ENCODE data around the gene PROSER2.
A peak's percentile ranks its signal among the peaks of the same experiment; 100 is the strongest.

PROSER2 gene, protein sequence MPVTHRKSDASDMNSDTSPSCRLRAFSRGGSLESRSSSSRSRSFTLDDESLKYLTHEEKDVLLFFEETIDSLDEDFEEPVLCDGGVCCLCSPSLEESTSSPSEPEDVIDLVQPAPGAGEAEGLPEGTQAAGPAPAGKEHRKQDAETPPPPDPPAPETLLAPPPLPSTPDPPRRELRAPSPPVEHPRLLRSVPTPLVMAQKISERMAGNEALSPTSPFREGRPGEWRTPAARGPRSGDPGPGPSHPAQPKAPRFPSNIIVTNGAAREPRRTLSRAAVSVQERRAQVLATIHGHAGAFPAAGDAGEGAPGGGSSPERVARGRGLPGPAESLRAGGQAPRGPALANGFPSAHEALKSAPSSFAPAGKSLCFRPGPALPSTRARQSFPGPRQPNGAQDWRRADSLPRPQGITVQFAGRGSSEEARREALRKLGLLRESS

DNA sequence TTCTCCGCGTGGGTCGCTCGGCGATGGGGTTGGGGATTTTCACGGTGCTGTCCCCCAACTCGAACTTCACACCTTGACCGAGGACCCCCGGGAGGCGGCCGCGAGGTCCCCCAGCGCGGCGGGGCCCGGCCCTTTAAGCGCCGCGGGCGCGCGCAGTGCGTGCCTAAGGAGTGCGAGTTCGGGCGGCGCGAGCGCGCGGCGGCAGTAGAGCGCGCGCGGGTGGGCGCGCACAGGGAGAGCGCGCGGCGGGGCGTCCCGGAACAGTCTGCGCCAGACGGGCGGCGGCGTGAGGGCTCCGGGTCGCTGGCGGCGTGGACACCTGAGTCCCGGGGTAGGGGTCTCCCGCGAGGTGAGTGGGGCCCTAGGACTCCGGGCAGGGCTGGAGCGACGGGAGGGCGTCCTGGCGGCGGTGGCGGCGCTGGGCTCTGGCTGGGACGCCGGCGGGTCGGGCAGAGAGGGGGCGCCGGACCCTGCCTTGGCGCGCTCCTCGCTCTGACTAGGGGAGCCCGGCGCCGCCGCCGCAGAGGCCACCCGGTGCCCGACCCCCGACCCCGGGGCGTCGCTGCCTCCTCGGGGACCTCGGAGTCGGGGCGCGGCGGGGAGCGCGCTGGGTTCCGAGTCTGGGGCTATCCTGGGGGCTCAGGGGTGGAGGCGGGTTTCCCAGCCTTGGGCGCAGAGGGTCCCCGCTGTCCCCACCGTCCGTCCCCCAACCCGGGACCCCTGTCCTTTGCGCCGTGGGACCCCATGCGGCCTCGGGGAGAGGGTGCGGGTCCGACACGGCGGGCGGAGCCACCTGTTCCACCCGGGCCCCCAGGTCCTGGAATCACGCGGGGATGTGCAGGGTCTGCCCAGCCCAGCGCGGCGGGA, at the start of gene PROSER2:
Gene PROSER2, plus strand, starts transcription at position 235 of the 867 bp plus-strand sequence. CDS start 28,722 bp downstream, outside the sequence.
- peak; percentile 27 for DNase-seq

DNA sequence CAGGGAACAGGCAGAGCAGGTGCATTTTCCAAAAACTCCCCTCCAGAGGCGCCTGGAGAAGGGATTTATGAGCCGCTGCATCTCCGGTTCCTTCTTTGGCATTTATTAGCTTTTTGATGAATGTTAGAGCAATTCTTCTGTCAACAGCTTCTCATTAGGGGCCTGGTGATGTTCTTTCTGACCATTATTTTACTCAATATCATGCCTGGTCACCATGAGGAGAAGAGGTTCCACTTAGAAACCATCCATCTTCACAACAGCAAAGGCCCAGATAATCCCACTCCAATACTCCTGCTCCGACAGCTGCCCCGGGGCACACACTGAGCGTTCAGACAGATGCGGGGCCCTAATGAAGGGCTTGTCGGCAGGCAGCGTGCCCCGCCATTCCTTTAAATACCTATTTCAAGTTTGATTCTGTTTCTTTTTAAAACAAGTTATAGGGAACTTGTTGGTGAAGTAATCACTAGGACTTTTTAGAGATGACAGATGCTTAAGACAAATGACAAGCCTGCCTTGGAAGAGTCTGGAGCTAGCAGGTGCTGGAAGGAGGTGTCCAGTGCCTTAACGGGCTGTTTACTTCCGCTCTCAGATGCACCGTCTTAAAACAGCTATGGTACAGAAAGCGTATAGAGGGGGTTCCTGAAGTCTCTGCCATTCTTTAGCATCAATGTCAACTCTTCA, 49.3 kb upstream of the PROSER2 start:
- no peak for DNase-seq

DNA sequence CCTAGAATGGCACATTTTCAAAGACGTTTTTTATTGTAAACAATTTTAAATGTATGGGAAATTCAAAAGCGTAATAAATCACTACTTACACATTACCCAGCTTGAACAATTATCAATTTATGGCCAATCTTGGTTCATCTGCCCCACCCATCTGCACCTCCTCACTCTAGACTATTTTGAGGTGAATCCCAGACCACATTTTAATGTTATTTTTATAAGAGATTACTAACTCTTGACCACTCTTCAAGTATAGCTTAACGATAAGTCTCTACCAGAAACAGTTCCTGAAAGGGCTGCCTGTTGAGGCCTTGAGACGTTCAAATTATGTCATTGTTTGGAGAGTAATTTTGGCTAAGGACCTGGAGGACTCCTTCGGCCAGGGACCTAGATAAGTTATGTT, 47.7 kb upstream of the PROSER2 start:
- DNase-seq = no peak

DNA sequence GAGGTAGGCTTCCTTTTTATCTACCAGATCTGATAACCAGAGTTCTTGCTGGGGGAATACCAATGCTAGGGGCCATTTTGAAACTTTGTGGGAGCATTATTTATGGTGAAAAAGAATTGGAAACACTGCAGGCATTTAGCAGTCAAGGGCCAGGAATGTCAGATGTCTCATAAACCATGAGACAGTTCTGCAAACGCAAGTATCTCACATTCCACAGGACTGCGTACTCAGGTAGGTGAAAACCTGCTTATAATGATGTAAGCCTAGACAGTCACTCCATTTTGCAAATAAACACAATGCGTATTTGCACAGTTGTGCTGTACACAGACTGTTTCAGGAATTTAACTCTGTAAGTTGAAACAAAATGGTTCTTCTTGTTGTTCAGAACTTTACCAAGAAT, 47.1 kb upstream of the PROSER2 start:
- DNase-seq = no peak

DNA sequence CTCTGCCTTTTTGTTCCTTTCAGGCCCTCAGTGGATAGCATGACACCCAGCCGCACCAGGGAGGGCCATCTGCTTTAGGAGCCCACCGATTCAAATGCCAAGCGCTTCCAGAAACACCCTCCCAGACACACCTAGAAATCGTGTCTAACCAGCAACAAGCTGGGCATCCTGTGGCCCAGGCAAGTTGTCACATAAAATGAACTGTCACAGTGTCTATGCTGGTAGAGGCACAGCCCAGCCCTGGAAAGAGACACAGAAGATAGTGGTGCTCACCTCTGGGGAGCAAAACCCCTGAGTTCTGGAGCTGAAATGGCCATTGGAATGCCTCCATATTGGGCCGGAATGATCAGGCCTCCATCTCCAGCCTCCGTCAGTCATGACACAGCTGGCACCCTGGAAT, 42.0 kb upstream of the PROSER2 start:
- DNase-seq = no peak

DNA sequence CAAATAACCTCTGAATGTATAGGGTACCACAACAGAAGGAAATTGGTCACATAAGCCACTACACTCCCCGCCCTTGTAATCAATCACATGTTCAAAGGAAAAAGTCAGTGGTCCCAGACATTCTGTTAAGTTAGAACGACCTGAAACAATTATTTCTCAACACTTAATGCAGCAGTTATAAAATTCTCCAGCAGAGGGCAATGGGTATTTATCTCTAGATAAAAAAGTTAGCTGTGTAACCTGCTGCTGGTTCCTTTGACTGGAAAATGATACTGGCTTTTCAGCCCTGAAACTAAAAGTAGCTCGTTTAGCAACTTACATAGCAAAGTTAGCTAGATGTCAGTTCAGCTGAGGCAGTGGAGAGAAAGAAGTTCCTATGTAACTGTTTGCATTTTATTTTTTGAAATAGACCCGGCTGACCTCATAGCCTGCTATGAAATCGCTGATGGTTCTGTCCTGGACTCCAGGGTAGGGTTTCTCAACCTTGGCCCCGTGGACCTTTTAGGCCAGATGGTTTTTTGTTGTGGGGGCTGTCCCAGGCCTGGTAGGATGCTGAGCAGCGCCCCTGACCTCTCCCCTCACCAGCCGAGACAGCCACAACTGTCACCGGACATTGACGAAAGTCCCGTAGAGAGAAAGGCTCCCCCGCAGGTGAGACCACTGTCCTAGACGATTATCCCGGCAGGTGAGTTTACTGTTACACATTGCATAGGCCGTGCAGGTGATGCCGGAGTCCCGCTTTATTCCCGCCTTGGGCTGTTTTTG, 40.2 kb upstream of the PROSER2 start:
- peak; percentile 42 for DNase-seq

DNA sequence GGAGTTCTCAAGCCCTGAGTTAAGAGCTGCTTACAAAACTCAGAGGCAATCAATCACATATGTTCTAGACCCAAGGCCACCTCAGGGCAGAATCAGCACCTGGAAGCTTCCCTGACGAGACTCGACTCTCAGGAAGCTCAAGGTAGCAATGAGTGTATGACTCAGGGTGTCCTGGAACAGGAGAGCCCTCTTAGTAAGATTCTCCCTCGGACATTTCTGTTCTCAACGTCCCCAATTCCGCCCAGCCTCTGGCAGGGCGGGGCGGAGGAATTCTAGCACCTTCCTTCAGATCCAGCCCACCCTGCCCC, 39.6 kb upstream of the PROSER2 start:
- DNase-seq = no peak

DNA sequence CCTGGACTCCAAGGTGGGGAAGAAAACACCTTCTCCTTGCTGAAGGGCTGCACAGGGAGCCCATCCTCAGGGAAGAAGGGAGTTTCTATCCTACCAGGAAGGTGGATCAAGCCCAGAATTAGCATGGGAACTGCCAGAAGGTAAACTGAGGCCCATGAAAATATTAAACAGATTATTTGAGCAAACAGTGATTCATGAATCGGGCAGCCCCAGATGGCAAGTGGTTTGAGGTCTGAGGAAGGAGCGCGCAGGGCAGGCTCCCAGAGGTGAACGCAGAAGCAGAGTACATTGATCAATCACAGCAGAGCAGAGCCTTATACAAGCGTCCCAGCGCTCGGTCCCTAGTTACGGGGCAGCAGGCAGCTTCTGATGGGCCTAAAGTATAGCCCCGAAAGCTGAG, 35.8 kb upstream of the PROSER2 start:
- no peak for DNase-seq

DNA sequence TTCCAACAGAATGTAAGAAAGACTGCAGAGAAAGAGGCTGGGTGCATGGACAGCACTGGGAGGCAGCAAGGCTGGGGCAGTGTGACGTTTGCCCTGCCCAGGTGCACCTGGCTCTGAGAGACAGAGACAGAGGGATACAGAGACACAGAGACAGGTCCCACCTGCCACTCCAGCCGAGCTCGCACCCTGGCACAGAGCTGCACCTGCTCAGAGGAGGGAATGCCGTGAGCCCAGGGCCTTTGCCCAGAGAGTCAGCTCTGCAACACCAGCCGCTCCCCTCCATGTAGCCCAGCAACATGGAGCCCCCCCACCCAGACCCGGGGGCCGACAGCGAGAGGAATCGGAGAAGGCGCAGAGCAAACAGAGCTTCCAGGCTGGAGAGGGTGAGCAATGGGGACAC, 35.3 kb upstream of the PROSER2 start:
- DNase-seq = no peak

DNA sequence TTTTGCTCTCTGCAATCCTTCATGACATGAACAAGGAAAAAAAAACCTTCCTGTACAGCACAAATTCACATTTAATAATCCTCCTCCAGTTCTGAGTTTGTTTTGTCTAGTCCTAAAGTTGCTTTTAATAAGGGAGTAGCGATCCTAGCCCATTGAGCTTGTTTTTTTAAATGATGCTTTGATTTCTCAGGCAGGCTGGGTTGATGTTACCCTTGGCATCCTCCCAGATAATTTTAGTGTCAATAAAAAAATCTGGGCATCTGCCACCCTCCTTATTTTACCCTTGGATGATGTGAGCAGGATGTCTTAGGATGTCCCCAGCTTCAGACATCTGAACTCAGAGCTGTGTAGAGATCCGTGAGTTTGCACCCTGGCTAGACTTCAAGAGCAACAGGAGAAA, 33.9 kb upstream of the PROSER2 start:
- DNase-seq = no peak

DNA sequence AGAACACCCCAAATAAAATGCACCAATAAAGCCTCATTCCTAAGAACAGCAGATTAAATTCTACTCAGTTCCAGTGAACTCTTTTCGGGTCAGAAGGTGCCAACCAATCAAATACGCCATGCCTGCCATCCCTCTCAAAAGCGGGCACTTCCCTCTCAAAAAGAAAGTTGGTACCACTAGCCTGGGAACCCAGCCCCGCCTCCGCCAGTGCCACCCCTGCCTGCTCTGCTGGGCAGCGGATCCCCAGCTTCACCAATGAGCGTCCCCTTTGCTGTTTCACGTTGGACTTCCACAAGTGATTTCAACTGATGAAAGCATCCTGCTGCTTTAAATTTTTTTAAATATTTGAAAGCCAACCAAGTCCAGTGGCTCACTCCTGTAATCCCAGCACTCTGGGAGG, 33.2 kb upstream of the PROSER2 start:
- no peak for DNase-seq

DNA sequence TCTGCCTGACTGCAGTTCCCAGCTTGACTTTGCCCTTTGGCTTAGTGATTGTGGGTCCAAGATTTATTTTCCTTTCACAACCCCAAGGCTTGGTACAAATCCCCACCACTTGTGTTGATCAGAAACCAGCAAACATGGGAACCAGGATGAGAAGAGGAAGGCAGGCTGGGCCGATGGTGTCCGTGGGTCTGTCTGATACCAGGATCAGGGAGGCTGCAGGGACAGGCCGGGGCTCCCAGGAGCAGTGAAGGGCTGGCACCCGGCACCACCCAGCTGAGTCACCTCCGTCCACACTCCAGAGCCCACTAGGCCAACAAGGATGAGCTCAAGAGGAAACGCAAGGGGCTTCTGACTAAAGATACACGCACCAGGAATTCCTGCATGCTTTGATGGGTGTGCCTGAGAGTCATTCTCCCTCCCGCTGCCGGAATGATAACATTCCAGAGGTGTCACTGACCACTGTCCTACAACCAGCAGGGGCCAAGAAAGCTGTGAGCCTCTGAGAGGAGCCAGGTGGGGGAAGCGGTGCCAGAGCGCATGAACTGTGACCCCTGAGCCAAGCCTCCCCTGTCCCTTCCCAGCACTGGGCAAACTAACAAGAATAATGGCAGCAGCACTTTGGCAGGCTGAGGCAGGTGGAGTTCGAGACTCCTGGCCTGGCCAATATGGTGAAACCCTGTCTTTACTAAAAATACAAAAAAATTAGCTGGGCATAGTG, 29.2 kb upstream of the PROSER2 start:
- no peak for DNase-seq

DNA sequence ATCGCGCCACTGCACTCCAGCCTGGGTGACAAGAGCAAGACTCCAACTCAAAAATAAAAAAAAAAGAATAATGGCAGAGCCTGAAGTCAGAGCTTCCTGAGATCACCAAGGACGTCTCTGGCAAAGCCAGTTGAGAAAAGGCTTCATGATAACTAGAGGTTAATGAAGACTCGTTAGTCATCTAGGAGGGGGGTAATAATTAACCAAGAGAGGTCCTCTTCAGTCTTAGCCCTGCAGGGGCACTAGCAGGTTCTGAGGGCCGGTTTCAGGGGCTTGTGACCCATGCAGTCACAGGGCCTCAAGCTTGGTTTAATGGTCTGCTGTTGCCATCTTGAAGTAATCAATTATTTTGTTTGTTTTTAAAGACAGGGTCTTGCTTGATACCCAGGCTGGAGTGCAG, 28.6 kb upstream of the PROSER2 start:
- no peak for DNase-seq

DNA sequence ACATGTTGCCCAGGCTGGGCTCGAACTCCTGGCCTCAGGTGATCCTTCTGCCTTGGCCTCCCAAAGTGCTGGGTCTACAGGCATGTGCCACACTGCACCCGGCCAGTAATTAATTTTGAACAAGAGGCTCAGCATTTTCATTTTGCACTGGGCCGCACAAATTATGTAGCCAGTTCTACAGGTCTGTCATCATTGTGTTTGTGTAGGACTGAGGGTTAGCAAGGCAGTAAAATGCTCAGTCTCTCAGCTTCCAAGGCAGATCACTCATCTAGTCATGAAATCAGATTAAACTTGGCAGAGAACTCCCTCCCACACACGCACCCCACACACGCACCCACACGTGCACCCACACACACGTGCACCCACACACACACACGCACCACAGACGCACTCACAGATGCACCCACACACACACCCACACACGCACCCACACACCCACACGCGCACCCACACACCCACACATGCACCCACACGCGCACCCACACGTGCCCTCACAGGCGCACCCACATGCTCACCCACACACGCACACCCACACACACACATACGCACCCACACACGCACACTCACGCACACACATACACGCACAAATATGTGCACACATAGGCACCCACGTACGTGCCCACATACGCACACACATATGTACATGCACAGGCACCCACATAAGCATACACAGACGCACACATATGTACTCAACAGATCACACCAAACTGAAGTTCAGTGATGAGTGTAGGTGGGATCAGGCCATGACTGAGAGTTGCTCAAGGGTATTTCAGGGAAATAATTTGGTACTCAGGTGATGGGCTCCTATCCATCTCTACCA, 27.8 kb upstream of the PROSER2 start:
- no peak for DNase-seq

DNA sequence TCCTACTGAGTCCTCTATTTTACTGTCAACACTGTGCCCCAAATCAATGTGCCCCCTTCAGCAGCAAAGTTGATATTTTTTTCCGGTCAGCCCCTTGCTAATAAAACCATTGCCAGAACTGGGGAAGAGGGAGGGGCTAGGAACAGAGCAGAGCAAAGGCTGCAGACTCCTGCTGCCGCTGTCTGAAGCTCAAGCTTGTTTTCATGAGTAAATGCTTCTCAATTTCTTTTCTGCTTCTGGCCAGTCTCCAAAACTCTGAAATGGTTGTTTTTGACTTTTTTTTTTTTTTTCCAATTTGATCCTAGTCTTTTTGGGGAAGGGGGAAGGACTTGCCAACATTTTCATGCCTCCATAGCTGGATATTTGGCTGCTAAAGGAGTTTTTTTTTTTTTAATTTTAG, 26.7 kb upstream of the PROSER2 start:
- DNase-seq = no peak

DNA sequence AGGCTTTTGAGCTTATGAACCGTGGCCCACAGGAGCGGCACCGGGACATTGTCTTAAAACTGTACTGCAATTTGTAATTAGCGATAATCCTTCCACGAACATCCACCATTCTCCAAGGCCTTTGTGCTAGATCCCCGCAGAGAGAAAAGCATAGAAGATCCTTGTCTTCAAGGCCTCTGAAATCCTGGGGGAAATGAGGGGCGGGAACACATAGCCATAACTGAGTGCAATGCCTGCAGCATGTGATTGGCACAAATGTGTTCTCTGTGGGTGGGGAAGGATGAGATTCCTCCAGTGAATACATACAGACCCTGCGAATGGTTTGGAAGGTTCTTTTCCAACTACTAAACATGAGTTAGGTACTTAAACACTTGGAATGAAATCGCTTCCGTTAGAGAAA, 25.9 kb upstream of the PROSER2 start:
- no peak for DNase-seq

DNA sequence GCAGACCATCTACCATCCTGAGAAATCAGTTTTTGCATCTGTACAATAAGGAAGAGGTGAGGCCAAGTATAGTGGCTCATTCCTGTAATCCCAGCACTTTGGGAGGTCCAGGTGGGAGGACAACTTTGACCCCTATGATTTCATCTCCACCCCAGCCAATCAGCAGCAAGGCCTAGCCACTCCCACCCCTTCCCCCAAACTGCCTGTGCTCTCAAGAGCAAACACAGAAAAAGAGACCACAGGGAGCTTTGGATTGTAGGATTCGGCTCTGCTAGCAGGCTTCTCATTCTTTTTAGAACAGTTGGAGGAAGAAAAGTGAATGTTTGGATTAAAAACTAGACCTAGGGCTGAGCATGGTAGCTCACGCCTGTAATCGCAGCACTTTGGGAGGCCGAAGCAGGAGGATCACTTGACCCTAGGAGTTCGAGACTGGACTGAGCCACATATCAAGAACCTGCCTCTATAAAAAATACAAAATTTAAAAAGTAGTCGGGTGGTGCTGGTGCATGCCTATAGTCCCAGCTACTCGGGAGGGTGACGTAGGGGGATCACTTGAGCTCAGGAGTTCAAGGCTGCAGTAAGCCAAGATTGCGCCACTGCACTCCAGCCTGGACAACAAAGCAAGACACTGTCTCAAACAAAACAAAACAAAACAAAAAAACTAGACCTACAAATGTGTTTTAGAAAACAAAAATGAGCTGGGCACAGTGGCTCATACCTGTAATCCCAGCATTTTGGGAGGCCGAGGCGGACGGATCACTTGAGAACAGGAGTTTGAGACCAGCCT, 25.1 kb upstream of the PROSER2 start:
- no peak for DNase-seq

DNA sequence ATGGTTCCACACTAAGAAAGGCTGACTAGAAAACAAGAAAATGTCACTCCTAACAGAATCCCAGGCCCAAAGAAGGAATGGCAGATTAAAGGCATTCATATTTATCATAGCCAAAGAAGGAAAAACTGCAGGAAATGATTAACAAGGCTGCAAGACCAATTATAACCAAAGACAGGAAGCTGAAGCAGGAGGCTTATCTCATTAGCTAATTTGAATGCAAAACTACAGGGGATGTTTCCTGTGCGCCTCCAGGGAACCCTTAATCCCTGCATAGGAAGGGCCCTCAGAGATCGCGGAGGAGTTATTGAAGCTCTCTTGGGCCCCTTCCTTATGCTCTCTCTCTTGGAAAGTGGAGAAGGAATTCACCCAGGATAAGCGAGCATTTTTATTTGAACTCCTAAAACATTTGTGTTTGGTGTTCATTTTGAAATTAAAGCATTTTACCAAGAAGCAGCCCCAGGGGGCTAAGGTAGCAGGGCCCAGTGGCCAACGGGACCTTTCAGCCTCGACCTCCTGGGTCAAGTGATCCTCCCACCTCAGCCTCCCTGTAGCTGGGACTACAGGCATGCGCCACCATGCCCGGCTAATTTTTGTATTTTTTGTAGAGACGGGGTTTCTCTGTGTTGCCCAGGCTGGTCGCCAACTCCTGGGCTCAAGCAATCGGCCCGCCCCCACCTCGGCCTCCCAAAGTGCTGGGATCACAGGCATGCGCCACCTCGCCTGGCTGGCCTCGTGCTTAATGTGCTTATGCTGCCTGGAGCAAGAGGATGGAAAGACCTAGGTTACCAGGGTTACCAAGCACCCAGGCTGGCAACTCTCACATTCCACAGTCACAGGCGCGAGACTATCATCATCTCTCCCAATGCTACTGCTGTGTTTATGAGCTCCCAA, 24.1 kb upstream of the PROSER2 start:
- DNase-seq = no peak

DNA sequence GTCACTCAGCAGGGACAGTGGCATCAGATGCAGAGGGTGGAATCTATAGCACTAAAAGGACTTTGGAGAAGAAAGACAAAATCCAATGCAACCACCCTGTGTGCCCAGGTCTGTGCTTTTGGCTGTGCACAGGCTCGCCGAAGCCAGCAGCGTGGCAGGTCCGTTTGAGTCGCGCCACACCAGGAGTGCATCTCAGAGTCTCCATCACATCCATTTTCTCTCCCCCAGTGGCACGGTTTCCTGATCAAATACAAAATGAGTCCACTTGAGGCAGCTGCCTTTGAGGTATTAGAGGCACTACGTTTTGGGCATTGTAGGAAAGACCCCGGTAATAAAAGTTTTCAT, 23.4 kb upstream of the PROSER2 start:
- no peak for DNase-seq

DNA sequence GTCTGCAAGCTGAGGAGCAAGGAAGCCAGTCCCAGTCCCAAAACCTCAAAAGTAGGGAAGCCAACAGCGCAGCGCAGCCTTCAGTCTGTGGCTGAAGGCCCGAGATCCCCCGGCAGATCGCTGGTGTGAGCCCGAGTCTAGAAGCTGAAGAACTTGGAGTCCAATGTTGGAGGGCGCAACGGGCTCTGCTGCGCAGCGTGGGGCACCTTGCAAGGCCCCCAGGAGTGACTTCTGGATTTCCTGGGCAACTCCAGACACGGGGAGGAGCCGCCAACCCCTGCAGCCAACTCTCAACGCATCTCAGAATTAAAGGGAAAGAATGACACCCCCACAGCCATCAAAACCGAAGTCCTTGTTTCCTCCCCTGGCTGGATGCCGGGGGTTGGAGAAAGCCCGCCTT, 18.8 kb upstream of the PROSER2 start:
- no peak for DNase-seq
